ENCODE results near the gene GBGT1.

GRCh38 chr9:133204335-133204992 is 40.8 kb upstream of the GBGT1 start:
- TF ChIP-seq CTCF (IDR thresholded peaks at IDR 0.05; ENCODE audit: insufficient read depth, low read length, poor library complexity, severe bottlenecking) (no peak), EZH2phosphoT487 (conservative IDR thresholded peaks at IDR 0.05; ENCODE audit: low read length) (no peak)

All from SU-DHL-6 (cell line).